ENCODE results near the gene KY.

KY gene

GRCh38 chr3:134620476-134621115 is 30.2 kb downstream of the KY start:
- DNase-seq (ENCODE audit: low read depth in 2 of 3, low spot score in 2 of 3): no peak

GRCh38 chr3:134619884-134620445 is 30.9 kb downstream of the KY start:
- no peak for DNase-seq (ENCODE audit: low read depth in 2 of 3, low spot score in 2 of 3)

- DNase-seq (ENCODE audit: low read depth in 2 of 3, low spot score in 2 of 3): no peak
These were observed 31.6 kb downstream of the KY start for GRCh38 chr3:134619301-134619615.

DNA sequence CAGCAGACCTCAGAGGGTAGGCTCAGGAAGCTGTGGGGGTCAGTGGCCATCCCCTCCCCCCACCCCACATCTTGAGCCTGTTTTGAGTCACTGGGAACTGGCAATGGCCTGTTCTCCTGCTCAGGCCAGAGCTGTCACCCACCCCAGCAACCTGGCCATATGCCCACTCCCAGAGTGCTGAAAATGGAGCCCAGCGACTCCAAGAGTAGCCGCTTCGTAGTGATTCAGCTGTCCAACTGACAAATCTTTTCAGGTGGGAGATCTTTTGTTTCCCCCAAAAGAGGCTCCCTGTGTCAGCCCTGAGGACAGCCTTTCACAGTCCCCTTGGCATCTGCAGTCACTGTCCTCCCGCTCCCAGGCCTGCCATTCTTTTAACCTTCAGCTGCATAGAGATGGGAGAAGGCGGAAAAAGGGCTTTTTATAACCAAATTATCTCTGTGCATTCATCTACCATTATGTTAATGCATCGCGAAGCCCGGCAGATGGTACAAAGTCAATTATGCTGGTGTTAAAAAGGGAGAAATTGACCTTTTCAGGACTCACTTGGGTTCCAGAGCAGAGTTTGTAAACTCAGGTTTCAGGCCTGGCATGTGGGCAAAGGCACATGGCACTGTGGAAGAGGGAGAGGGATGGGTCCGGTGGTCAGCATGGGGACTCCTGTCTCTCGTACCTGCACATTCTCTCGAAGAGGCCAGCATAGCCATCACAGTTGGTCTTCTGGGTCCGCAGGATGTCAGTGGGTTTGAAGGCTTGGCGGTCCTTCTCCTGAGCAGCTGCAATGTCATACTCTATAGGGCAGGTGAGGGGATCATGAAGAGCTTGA is 32.1 kb downstream of the KY start:
- DNase-seq (ENCODE audit: low read depth in 2 of 3, low spot score in 2 of 3): no peak

- DNase-seq (ENCODE audit: low read depth in 2 of 3, low spot score in 2 of 3): no peak
These were observed 33.0 kb downstream of the KY start for GRCh38 chr3:134617608-134618477.

DNA sequence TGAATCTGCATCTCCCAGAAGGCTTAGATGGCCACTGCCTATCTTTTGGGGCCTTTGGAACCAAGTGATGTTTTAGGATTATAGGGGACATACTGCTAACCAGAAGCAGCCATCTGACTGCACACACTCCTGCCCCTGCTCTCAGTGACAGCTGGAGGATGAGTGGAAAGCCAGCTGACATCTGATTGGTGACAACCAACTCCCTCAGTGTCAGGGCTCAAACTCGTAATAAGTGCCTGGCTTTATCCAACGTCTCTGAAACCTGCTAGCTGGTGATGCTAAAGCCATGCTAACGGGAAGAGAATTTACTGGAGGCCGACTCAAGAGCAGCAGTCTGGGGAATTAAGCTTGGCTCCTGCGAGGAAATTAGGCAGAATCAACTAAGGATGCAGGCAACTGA is 35.1 kb downstream of the KY start:
- DNase-seq (ENCODE audit: low read depth in 2 of 3, low spot score in 2 of 3): no peak

DNA sequence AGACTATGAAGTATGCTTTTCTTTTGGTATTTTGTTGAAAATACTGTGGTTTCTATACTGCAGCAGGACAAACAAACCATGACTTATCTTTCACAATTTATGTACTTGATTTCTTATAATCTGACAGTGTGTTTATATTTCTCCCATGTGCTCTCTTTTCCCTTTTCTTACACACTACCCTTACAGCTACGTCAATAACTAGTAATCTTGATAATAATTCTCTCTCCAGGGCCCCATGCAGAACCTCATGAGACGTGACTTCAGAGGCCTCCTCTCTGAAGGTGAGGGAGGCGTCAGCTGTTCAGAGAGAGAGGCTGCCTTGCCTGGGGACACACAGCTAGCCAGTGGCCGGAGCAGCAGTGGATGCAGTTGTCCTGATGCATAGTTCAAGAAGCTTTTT is 35.9 kb downstream of the KY start:
- no peak for DNase-seq (ENCODE audit: low read depth in 2 of 3, low spot score in 2 of 3)

- no peak for DNase-seq (ENCODE audit: low read depth in 2 of 3, low spot score in 2 of 3)
These were observed 37.8 kb downstream of the KY start for GRCh38 chr3:134613006-134613520.

- no peak for DNase-seq (ENCODE audit: low read depth in 2 of 3, low spot score in 2 of 3)
These were observed 39.3 kb downstream of the KY start for GRCh38 chr3:134611516-134611915.

DNA sequence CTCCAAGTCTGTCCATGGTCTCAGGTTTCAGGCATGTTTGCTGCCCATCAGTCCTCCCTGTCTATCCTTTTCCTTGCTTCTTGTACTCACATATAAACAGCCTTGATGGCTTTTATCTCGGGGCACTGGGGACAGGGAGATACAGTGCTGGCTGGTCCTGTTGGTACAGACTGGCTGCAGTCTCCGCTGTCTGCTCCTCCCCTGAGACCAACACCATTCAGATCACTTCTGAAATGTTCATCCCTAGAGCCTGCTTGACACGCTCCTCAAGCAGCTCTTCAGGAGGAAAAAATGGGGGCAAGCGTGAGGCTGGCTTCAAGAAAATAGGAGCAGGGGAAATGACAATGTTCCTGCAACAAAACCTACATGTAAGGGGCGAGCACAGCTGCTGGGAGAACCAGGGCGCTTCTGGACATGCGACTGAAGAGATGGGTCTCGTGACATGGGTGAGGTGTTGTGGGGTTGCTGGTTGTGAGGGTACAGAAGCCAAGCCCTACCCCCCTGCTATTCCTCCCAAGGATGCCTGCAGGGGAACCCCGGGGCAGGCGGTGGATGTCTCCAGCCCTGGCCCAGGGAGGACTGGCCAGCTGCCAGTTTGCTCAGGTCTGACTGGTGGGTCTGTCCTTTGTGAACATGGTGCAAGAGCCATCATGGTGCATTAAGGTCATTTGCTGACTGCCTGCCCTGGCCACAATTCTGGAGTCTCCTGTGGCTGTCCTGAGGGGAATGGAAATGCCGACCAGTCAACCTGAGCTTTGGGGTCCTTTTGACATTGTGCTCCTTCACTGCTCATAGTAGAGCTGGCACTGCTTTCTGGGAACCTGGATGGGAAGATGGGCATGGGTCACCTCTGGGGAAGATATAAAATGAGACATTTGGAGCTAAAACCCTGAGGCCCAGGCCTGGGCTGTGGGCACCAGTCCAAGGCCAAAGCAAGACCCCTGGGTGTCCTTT is 40.1 kb downstream of the KY start:
- no peak for DNase-seq (ENCODE audit: low read depth in 2 of 3, low spot score in 2 of 3)

- DNase-seq (ENCODE audit: low read depth in 2 of 3, low spot score in 2 of 3): no peak
These were observed 40.9 kb downstream of the KY start for GRCh38 chr3:134609821-134610431.

- DNase-seq (ENCODE audit: low read depth in 2 of 3, low spot score in 2 of 3): no peak
These were observed 41.9 kb downstream of the KY start for GRCh38 chr3:134608771-134609435.

DNA sequence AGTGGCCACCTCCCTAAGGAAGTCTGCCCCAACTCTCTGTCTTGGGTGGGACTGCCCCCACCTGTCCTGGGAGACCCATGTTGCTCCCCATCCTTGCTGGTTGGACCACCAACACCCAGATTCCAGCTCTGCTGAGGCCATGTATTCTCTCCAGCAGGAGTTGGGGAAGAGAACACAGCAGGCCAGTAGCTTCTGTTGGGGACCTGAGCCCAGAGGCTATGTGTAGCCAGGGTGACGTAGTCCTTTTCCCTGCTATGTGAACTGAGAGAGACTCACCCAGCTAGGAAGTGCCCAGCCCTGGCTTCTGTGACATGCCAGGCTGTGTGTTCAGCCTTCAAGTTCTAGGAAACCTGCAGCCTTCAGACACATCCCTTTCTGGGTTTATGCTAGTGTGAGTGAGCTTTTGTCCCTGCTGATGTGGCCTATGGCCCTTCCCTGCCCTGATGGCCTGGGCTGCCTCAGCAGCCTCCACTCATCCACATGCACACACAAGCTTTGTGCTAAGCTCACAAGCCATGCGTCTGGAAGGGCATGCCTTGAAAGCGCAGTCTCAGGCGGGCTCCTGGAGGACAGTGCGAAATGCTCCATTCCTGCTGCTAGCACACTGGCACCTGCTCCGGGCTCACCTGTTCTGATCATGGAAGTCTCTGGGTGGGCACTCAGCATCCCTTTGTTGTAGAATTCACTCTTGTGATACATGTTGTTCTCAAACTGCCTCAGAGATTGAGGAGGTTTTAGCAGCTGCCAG is 42.6 kb downstream of the KY start:
- DNase-seq (ENCODE audit: low read depth in 2 of 3, low spot score in 2 of 3): no peak

DNA sequence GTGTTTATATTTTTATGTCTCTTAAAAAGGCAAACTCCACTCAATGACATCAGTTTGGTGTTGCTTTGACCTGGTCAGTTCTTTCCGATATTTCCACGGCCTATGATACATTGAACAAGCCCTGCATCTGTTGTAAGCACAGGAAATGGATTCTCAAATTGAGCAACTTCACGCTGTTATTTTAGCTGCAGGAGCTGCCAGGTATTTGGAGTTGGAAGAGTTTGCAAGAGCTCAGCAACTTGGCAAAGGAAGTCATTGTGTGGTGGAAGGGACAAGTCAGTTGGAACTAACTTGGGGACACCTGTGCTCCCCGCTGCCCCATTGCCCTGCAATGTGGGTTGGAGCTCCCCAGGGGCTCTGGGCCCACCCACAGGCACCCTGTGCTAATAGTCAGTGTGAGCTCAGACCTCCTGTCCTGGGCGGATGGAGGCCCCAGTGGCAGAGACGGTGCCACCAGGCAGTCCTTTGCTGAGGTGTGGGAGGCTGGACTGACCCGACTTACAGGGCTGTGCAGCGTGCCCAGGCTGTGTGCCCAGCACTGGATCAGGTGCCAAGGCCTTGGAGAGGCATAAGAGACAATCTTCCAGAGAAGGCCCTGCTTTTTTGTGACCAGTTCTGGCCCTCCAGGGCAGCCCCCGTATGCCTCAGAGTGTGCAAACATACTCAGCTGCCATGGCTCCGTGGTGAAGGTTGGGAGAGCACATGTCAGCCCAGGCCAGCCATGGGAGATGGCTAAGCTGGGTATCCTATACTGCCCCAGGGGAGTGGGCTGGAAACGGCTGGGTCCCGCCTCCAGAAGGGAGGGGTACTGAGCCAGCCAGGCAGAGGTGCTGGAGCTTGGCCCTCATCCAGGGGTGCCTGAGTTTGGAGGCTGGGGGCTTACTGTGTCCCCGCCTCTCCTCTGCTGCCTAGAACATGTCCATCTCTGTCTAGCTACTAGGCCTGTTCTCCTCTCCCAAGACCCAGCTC is 43.5 kb downstream of the KY start:
- no peak for DNase-seq (ENCODE audit: low read depth in 2 of 3, low spot score in 2 of 3)

GRCh38 chr3:134606033-134607025 is 44.5 kb downstream of the KY start:
- DNase-seq (ENCODE audit: low read depth in 2 of 3, low spot score in 2 of 3): no peak

DNA sequence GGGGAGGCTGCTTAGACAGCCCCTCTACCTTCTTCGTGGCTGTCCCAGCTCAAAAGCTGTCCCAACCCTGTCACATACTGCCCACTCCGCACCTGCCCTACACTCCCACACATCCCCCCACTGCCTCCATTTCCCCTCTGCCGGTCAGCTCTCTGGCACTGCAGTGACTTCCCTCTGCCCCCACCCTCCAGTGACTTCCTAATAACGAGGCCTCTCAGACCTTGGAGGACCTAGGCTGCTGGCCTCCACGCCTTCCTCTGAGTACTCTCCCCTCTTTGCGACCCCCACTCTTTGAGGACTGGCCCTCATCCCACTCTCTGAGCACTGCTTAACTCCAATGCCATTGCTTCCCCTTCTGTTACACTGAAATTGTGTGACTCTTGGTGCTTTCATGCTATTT is 45.3 kb downstream of the KY start:
- DNase-seq (ENCODE audit: low read depth in 2 of 3, low spot score in 2 of 3): no peak
